SK-N-MC (cell line): ENCODE results near the gene MS4A6A.
A peak's percentile ranks its signal among the peaks of the same experiment; 100 is the strongest.
"Not testable (repeated sequence)": the region's sequence is repeated elsewhere in the genome, so short reads cannot be mapped to it uniquely, and the experiment has no call there.

Source experiments
- DNase-seq: peaks from one replicate; pipeline ENCODE4 v3.0.0-alpha.2; 2011; ENCODE audit warnings: low read depth, low spot score
- H3K27ac ChIP-seq: fragments of 200-600 bp; sonication (generic); 2 replicates; pipeline ENCODE4 v1.5.1; 2016; ENCODE audit warnings: mixed run types
- H3K36me3 ChIP-seq: fragments of 200-600 bp; sonication (generic); 2 replicates; pipeline ENCODE4 v1.6.1; 2017; ENCODE audit warnings: antibody characterized with exemption, low read length, mixed read lengths; ENCODE audit not compliant: insufficient read depth
- H3K4me3 ChIP-seq: fragments of 200-600 bp; sonication (generic); 2 replicates; pipeline ENCODE4 v1.5.1; 2016
- H3K9ac ChIP-seq: fragments of 200-600 bp; sonication (generic); 2 replicates; pipeline ENCODE4 v1.8.0; 2017; ENCODE audit warnings: mixed run types, mixed read lengths; ENCODE audit not compliant: insufficient read length
- H3K9me3 ChIP-seq: fragments of 200-600 bp; sonication (generic); 2 replicates; pipeline ENCODE4 v1.6.1; 2017; ENCODE audit warnings: low read depth, mild to moderate bottlenecking, antibody characterized with exemption, low read length, moderate library complexity, mixed read lengths
- EZH2 ChIP-seq: fragments of 200-600 bp; sonication (generic); IDR thresholded peaks from one replicate; pipeline ENCODE4 v1.6.1; 2017; ENCODE audit warnings: antibody characterized with exemption
- FOXP2 ChIP-seq: optimal IDR thresholded peaks from 2 replicates; pipeline ENCODE3; 2011; ENCODE audit warnings: mild to moderate bottlenecking, moderate library complexity; ENCODE audit not compliant: insufficient read depth; ENCODE audit errors: extremely low read length, control extremely low read depth
- POLR2AphosphoS5 ChIP-seq: IDR thresholded peaks from 2 replicates; pipeline ENCODE4 v1.6.1; 2012; ENCODE audit warnings: mild to moderate bottlenecking, low read depth, low read length, borderline replicate concordance

The MS4A6A gene

GRCh38 chr11:60208146-60208895 lies 25.4 kb upstream of the MS4A6A start:
- Histone ChIP-seq H3K9me3 (no peaks in the 10 kb centered on the region), H3K4me3 (no peak overlapping the region), H3K36me3 (no peaks in the 10 kb centered on the region), H3K9ac (no peak overlapping the region), H3K27ac (no peak overlapping the region)
- TF ChIP-seq POLR2AphosphoS5 (no peak), EZH2 (no peak)
- no peak for DNase-seq

DNA sequence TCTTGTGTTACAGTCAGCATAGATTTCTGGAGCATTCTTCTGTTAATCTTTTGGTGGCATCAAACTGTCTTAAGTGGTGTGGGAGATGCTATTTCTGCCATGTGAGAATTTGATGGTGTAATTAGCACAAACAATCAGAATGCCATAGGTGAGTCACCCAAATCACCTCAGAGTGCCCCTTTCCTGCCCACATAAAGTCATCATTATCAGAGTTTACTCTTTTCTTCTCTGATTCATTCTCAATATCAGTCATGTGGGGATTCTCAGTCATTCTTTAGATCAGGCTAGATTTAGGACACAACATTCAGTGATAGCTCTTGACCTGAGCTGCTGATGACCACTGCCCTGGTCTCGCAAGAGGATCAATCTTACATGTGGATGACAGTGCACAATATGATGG lies 23.7 kb upstream of the MS4A6A start:
- H3K27ac ChIP-seq = no peak overlapping the region
- TF ChIP-seq EZH2 = no peak
- no peak for TF ChIP-seq FOXP2
- no peak for TF ChIP-seq POLR2AphosphoS5
- H3K36me3 ChIP-seq = no peaks in the 10 kb centered on the region
- no peak for DNase-seq
- H3K9me3 ChIP-seq = no peaks in the 10 kb centered on the region
- no peak overlapping the region for H3K4me3 ChIP-seq
- no peak overlapping the region for H3K9ac ChIP-seq

- TF ChIP-seq FOXP2 = no peak
- TF ChIP-seq EZH2 = no peak
- no peak for TF ChIP-seq POLR2AphosphoS5
- H3K36me3 ChIP-seq = no peaks in the 10 kb centered on the region
- no peak overlapping the region for H3K9ac ChIP-seq
- H3K9me3 ChIP-seq = no peaks in the 10 kb centered on the region
- no peak overlapping the region for H3K27ac ChIP-seq
- DNase-seq = no peak
- no peak overlapping the region for H3K4me3 ChIP-seq
These were observed 22.0 kb upstream of the MS4A6A start for GRCh38 chr11:60204922-60205321.

DNA sequence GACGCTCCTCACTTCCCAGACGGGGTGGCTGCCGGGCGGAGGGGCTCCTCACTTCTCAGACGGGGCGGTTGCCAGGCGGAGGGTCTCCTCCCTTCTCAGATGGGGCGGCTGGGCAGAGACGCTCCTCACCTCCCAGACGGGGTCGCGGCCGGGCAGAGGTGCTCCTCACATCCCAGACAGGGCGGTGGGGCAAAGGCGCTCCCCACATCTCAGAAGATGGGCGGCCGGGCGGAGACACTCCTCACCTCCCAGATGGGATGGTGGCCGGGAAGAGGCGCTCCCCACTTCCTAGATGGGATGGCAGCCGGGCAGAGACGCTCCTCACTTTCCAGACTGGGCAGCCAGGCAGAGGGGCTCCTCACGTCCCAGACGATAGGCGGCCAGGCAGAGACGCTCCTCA lies 18.5 kb upstream of the MS4A6A start:
- H3K9me3 ChIP-seq, H3K36me3 ChIP-seq, H3K9ac ChIP-seq, DNase-seq, H3K4me3 ChIP-seq, H3K27ac ChIP-seq: not testable (repeated sequence)

DNA sequence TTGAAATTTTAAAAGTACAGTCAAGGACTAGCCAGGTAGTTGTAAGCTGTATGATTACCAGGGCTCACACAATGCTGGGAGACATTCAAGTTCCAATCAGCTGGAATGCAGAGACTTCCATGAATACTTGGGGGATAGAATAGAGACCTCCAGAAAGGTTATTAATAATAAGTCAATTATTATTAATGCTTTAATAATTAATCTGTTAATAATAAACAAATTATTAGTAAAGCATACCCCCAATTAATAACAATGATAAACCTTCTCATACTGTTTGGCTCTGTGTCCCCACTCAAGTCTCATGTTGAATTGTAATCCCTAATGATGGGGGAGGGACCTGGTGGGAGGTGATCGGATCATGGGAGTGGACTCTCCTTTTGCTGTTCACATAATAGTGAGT lies 14.6 kb upstream of the MS4A6A start:
- no peak for DNase-seq
- TF ChIP-seq POLR2AphosphoS5 (no peak), FOXP2 (no peak), EZH2 (no peak)
- no peak overlapping the region for H3K9ac ChIP-seq
- H3K4me3 ChIP-seq = no peak overlapping the region
- no peak overlapping the region for H3K27ac ChIP-seq
- no peaks in the 10 kb centered on the region for H3K36me3 ChIP-seq
- no peaks in the 10 kb centered on the region for H3K9me3 ChIP-seq

DNA sequence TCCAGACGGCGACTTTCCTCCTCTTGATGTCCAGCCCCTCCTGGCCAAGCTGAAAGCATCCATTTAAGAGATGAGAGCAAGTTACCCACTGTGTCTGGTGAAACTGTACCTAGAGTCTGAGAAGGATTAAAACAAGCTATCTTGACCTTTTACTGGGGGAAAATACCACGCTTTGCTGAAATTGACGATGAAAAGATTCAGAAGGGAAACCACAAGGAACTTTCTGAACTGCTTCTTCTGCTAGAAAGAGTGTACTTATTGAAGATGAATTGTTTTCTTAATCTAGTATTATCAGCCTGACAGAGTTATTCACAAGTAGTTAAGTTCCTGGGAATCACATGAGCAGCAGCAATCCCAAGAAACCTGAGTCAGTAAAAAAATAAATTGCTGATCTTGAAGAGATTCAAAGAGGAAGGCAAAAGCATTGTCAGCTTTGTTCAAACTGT lies 13.1 kb upstream of the MS4A6A start:
- Histone ChIP-seq H3K9me3 (no peaks in the 10 kb centered on the region), H3K27ac (no peak overlapping the region), H3K36me3 (no peaks in the 10 kb centered on the region), H3K4me3 (no peak overlapping the region), H3K9ac (no peak overlapping the region)
- no peak for TF ChIP-seq EZH2
- TF ChIP-seq FOXP2 = no peak
- TF ChIP-seq POLR2AphosphoS5 = no peak
- DNase-seq = no peak

DNA sequence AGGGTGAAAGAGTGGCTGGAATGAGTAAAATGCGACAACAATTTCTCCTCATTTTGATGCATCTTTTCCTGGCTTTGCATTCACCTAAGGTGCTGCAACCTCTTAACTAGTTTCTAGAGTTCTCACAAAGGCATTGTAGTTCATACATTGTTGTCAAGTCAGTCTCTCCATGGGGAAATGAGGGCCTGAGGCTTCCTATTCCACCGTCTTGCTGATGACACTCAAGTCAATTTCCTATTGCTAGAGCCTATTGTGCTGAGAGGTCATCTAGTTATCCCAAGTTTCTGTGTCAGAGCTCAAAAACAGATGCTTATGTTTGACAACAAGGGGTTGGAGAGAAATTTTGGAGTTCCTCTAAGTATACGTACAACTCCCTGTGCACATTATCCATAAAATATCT lies 11.6 kb upstream of the MS4A6A start:
- TF ChIP-seq FOXP2 = no peak
- no peak for TF ChIP-seq POLR2AphosphoS5
- no peak for TF ChIP-seq EZH2
- no peak overlapping the region for H3K9ac ChIP-seq
- no peak overlapping the region for H3K4me3 ChIP-seq
- no peak for DNase-seq
- no peaks in the 10 kb centered on the region for H3K36me3 ChIP-seq
- no peak overlapping the region for H3K27ac ChIP-seq
- H3K9me3 ChIP-seq = no peaks in the 10 kb centered on the region

DNA sequence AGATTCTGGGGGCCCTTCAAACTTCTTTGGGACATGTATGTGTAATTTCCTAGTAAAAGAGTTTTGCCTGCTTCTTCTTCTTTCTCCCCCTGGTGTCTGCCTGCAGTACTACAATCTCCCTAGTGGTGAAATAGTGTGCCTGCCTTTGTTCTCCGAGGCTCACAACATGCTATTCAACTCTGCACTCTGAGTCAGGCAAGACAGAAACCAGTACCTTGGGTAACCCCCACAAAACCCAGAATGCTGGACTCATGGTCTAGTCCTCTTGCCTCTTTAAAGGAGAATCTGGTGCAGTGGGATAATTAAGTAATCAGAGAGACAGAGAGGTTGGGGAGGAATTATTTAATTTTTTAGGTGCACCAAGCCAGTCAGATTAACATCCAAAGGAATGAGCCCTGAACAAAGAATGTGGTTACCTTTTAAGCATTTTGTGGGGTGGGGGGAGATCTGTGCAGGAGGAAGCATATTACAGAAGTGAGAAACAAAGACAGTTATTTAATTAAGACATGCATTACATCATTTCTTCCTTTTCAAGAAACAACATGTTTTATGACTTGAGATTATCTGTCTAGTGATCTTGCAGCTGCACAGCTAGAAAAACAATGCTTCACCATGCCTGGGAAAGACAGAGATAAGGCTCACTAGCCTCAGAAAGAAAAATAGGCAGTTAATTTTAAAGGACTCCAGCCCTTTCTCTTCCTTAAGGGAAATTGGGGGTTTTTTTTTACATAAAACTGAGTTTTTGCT lies 11.0 kb upstream of the MS4A6A start:
- no peaks in the 10 kb centered on the region for H3K36me3 ChIP-seq
- no peak overlapping the region for H3K9ac ChIP-seq
- no peak for TF ChIP-seq FOXP2
- TF ChIP-seq EZH2 = no peak
- no peak for TF ChIP-seq POLR2AphosphoS5
- H3K9me3 ChIP-seq = no peaks in the 10 kb centered on the region
- no peak overlapping the region for H3K27ac ChIP-seq
- H3K4me3 ChIP-seq = no peak overlapping the region
- peak; percentile 14 for DNase-seq

- not testable (repeated sequence) for H3K9ac ChIP-seq, H3K36me3 ChIP-seq, H3K9me3 ChIP-seq, DNase-seq, H3K4me3 ChIP-seq, H3K27ac ChIP-seq
These were observed 9.7 kb upstream of the MS4A6A start for GRCh38 chr11:60192564-60192963.

DNA sequence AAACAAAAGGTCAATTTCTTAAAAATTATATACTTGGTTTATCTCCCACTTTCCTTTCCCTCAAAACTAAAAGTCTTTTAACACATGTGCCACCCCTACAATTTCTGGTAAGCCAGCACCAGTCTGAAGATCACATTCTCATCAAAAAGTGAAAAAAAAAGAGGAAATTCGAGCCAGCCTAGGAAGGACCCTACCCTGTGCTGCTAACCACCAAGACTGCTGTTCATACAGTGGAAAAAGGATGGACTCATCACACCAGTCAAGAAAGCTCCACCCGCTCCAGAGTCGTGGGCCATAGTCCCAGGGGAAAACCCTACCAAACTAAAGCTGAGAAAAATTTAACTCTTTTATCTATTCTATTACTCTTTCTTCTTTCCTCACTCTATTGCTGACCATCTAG lies 5.6 kb upstream of the MS4A6A start:
- not testable (repeated sequence) for H3K9me3 ChIP-seq, H3K27ac ChIP-seq, H3K4me3 ChIP-seq, H3K36me3 ChIP-seq, H3K9ac ChIP-seq, DNase-seq

- H3K27ac ChIP-seq = not testable (repeated sequence)
These were observed 3.2 kb upstream of the MS4A6A start for GRCh38 chr11:60186128-60186527.

GRCh38 chr11:60185512-60185827 lies 2.6 kb upstream of the MS4A6A start:
- H3K4me3 ChIP-seq, H3K27ac ChIP-seq: not testable (repeated sequence)

More at GRCh38 chr11:60186128-60186527, 3.2 kb upstream of the MS4A6A start:
- not testable (repeated sequence) for H3K4me3 ChIP-seq, DNase-seq, H3K9ac ChIP-seq, H3K36me3 ChIP-seq, H3K9me3 ChIP-seq

More at GRCh38 chr11:60185512-60185827, 2.6 kb upstream of the MS4A6A start:
- not testable (repeated sequence) for DNase-seq, H3K36me3 ChIP-seq, H3K9ac ChIP-seq, H3K9me3 ChIP-seq
